HG02642 (cell line): ENCODE measurements around the gene SVOPL.

Experiments
- ATAC-seq: cut with Tn5 transposase; IDR thresholded peaks from one replicate; pipeline ENCODE4 v1.9.1; 2021; ENCODE audit warnings: mild to moderate bottlenecking; ENCODE audit not compliant: unreplicated experiment, poor library complexity

Gene SVOPL

GRCh38 chr7:138663725-138664710 lies 37.1 kb downstream of the SVOPL start:
- no peak for ATAC-seq

GRCh38 chr7:138662991-138663320 lies 38.2 kb downstream of the SVOPL start:
- no peak for ATAC-seq

- no peak for ATAC-seq
Measured at GRCh38 chr7:138662076-138662990, 38.8 kb downstream of the SVOPL start.

- no peak for ATAC-seq
Measured at GRCh38 chr7:138661069-138661635, 40.0 kb downstream of the SVOPL start.

GRCh38 chr7:138658889-138659288 lies 42.3 kb downstream of the SVOPL start:
- no peak for ATAC-seq

- ATAC-seq = no peak
Measured at GRCh38 chr7:138657854-138658386, 43.2 kb downstream of the SVOPL start.

- no peak for ATAC-seq
Measured at GRCh38 chr7:138656952-138657351, 44.2 kb downstream of the SVOPL start.

- no peak for ATAC-seq
Measured at GRCh38 chr7:138654616-138655015, 46.5 kb downstream of the SVOPL start.

GRCh38 chr7:138649506-138649905 lies 51.7 kb downstream of the SVOPL start:
- no peak for ATAC-seq

GRCh38 chr7:138645284-138645683 lies 55.9 kb downstream of the SVOPL start:
- ATAC-seq = no peak

- ATAC-seq = no peak
Measured at GRCh38 chr7:138632826-138633602, 68.1 kb downstream of the SVOPL start.

GRCh38 chr7:138632384-138632783 lies 68.8 kb downstream of the SVOPL start:
- no peak for ATAC-seq

GRCh38 chr7:138630059-138630610 lies 71.0 kb downstream of the SVOPL start:
- ATAC-seq = no peak

- no peak for ATAC-seq
Measured at GRCh38 chr7:138627361-138627760, 73.8 kb downstream of the SVOPL start.

GRCh38 chr7:138626846-138627245 lies 74.3 kb downstream of the SVOPL start:
- ATAC-seq = no peak

- ATAC-seq = no peak
Measured at GRCh38 chr7:138625849-138626230, 75.3 kb downstream of the SVOPL start.

- ATAC-seq = no peak
Measured at GRCh38 chr7:138625084-138625848, 75.9 kb downstream of the SVOPL start.

- ATAC-seq = no peak
Measured at GRCh38 chr7:138622841-138623240, 78.3 kb downstream of the SVOPL start.

GRCh38 chr7:138618933-138619332 lies 82.2 kb downstream of the SVOPL start:
- ATAC-seq = no peak
